ENCODE measurements around the gene PTPRK. TPM values are rescaled to one million over a fixed set of nuclear protein-coding genes. Genes with fewer than 3 reads are reported as not detected.

PTPRK gene
- polyA plus RNA-seq, 1 donor (not counting 4 experiments of a cell fraction or from before 2014, with no cell fraction given), result 52.7 TPM

- FAIRE-seq, result no peak
- Histone ChIP-seq H4K20me1 (ENCODE audit: control insufficient read depth, extremely low read depth, insufficient read depth, low read length) (peaks cover 2% of the 10 kb centered on the region), H3K36me3 (ENCODE audit: control insufficient read depth in 2 of 2, extremely low read depth in 1 of 2, insufficient read depth in 2 of 2, low read length in 2 of 2) (no peaks in the 10 kb centered on the region), H3K9ac (ENCODE audit: control insufficient read depth, extremely low read depth, insufficient read depth, low read length) (no peak overlapping the region), H3K27ac (ENCODE audit: control insufficient read depth, insufficient read depth, low read length) (no peak overlapping the region), H3K4me1 (ENCODE audit: control insufficient read depth, extremely low read depth, insufficient read depth, low read length) (no peaks in the 10 kb centered on the region), H3K9me1 (ENCODE audit: control insufficient read depth, extremely low read depth, insufficient read depth, low read length) (no peaks in the 10 kb centered on the region), H2AFZ (ENCODE audit: control insufficient read depth, low read length) (no peak overlapping the region), H3K27me3 (ENCODE audit: control insufficient read depth, extremely low read depth, insufficient read depth, low read length) (no peaks in the 10 kb centered on the region), H3K79me2 (ENCODE audit: control insufficient read depth, insufficient read depth, low read length) (peaks cover 49% of the 10 kb centered on the region), H3K4me2 (ENCODE audit: control insufficient read depth, extremely low read depth, insufficient read depth, low read depth, low read length) (no peak overlapping the region), H3K4me3 (ENCODE audit: control insufficient read depth in 2 of 3, extremely low read depth in 1 of 3, insufficient read depth in 2 of 3, low read depth in 1 of 3, low read length in 3 of 3) (no peak overlapping the region), H3K9me3 (ENCODE audit: control insufficient read depth, low read depth, low read length) (no peaks in the 10 kb centered on the region)
- no peak for TF ChIP-seq EZH2 (IDR thresholded peaks at IDR 0.05; ENCODE audit: low read length)
- TF ChIP-seq CTCF (optimal IDR thresholded peaks at IDR 0.05 in 1 of 3, IDR thresholded peaks at IDR 0.05 in 1 of 3, conservative IDR thresholded peaks at IDR 0.05 in 1 of 3; ENCODE audit: extremely low read depth in 1 of 3, insufficient read depth in 2 of 3, low read length in 3 of 3), result no peak
- dilution Hi-C loops (cut with MboI; ENCODE audit: extremely low pct_ligation_motif_present, low sequenced_read_pairs), result no loop called here
- no peak for DNase-seq (ENCODE audit: low read depth, low spot score)
Measured at GRCh38 chr6:128357392-128358130, 162.8 kb downstream of the PTPRK start.

GRCh38 chr6:128352366-128352765 lies 168.0 kb downstream of the PTPRK start:
- H3K4me3 ChIP-seq (ENCODE audit: control insufficient read depth in 2 of 3, extremely low read depth in 1 of 3, insufficient read depth in 2 of 3, low read depth in 1 of 3, low read length in 3 of 3), result no peak overlapping the region
- no peaks in the 10 kb centered on the region for H3K27me3 ChIP-seq (ENCODE audit: control insufficient read depth, extremely low read depth, insufficient read depth, low read length)
- dilution Hi-C loops (cut with MboI; ENCODE audit: extremely low pct_ligation_motif_present, low sequenced_read_pairs), result no loop called here
- no peak overlapping the region for H3K9ac ChIP-seq (ENCODE audit: control insufficient read depth, extremely low read depth, insufficient read depth, low read length)
- H3K4me2 ChIP-seq (ENCODE audit: control insufficient read depth, extremely low read depth, insufficient read depth, low read depth, low read length), result no peak overlapping the region
- H3K27ac ChIP-seq (ENCODE audit: control insufficient read depth, insufficient read depth, low read length), result no peak overlapping the region
- H3K9me1 ChIP-seq (ENCODE audit: control insufficient read depth, extremely low read depth, insufficient read depth, low read length), result no peaks in the 10 kb centered on the region
- no peaks in the 10 kb centered on the region for H3K36me3 ChIP-seq (ENCODE audit: control insufficient read depth in 2 of 2, extremely low read depth in 1 of 2, insufficient read depth in 2 of 2, low read length in 2 of 2)
- H3K9me3 ChIP-seq (ENCODE audit: control insufficient read depth, low read depth, low read length), result no peaks in the 10 kb centered on the region
- no peaks in the 10 kb centered on the region for H4K20me1 ChIP-seq (ENCODE audit: control insufficient read depth, extremely low read depth, insufficient read depth, low read length)
- TF ChIP-seq EZH2 (IDR thresholded peaks at IDR 0.05; ENCODE audit: low read length) (no peak), CTCF (optimal IDR thresholded peaks at IDR 0.05 in 1 of 3, IDR thresholded peaks at IDR 0.05 in 1 of 3, conservative IDR thresholded peaks at IDR 0.05 in 1 of 3; ENCODE audit: extremely low read depth in 1 of 3, insufficient read depth in 2 of 3, low read length in 3 of 3) (no peak)
- FAIRE-seq, result no peak
- no peak for DNase-seq (ENCODE audit: low read depth, low spot score)
- H3K79me2 ChIP-seq (ENCODE audit: control insufficient read depth, insufficient read depth, low read length), result peaks cover 57% of the 10 kb centered on the region
- no peak overlapping the region for H2AFZ ChIP-seq (ENCODE audit: control insufficient read depth, low read length)
- peaks cover 14% of the 10 kb centered on the region for H3K4me1 ChIP-seq (ENCODE audit: control insufficient read depth, extremely low read depth, insufficient read depth, low read length)

Measured in keratinocyte (primary cell).